Kidney (tissue), 14 donors: ENCODE measurements around the gene TEX11. TPM values are rescaled to one million over a fixed set of nuclear protein-coding genes. Genes with fewer than 3 reads are reported as not detected.
"Not testable (repeated sequence)": the region's sequence is repeated elsewhere in the genome, so short reads cannot be mapped to it uniquely, and the experiment has no call there.

Source experiments
- DNase-seq, 5 donors: peaks; one replicate each; pipeline ENCODE4 v3.0.0-alpha.2; 2013 to 2020
- FAIRE-seq: peaks from 2 replicates; lab custom pipeline; 2012; peaks lifted over from hg19 to GRCh38; lab: Jason Lieb, UNC
- H3K27ac ChIP-seq, 2 donors: one replicate each; pipeline ENCODE4 v1.7.0; 2013; ENCODE audit warnings: low read depth in 2 of 2, low read length in 2 of 2, inconsistent platforms in 1 of 2
- H3K27me3 ChIP-seq: one replicate; pipeline ENCODE4 v1.7.1; 2013; ENCODE audit warnings: low read length, inconsistent platforms; ENCODE audit not compliant: control insufficient read depth, insufficient read depth
- H3K36me3 ChIP-seq, 3 donors: one replicate each; pipeline versions ENCODE4 v1.7.0 to v1.7.1; 2013; ENCODE audit warnings: low read length in 3 of 3, control low read depth in 1 of 3, inconsistent platforms in 1 of 3; ENCODE audit not compliant: insufficient read depth in 3 of 3, control insufficient read depth in 2 of 3
- H3K4me1 ChIP-seq, 3 donors: one replicate each; pipeline versions ENCODE4 v1.7.0 to v1.7.1; 2013; ENCODE audit warnings: low read length in 3 of 3, inconsistent platforms in 1 of 3, low read depth in 1 of 3; ENCODE audit not compliant: control insufficient read depth in 2 of 3, insufficient read depth in 2 of 3
- H3K4me3 ChIP-seq, 3 donors: one replicate each; pipeline versions ENCODE4 v1.7.0 to v1.8.1; 2013; ENCODE audit warnings: low read length in 3 of 3, control low read depth in 1 of 3, inconsistent platforms in 1 of 3
- H3K9ac ChIP-seq, 3 donors: one replicate each; pipeline versions ENCODE4 v1.7.0 to v1.7.1; 2013; ENCODE audit warnings: low read length in 3 of 3, control low read depth in 1 of 3, inconsistent platforms in 1 of 3
- H3K9me3 ChIP-seq, 3 donors: one replicate each; pipeline versions ENCODE4 v1.7.0 to v1.7.1; 2013; ENCODE audit warnings: low read length in 3 of 3, control low read depth in 1 of 3, inconsistent platforms in 1 of 3; ENCODE audit not compliant: control insufficient read depth in 2 of 3, insufficient read depth in 1 of 3
- CTCF ChIP-seq: IDR thresholded peaks from 3 replicates; pipeline ENCODE4 v1.5.1; 2012; ENCODE audit warnings: mild to moderate bottlenecking, moderate library complexity, borderline replicate concordance; ENCODE audit not compliant: insufficient read depth; ENCODE audit errors: extremely low read depth
- intact Hi-C: fragments of 100-400 bp; cut with DNase I; formaldehyde crosslinking; loops from one replicate; pipeline ENCODE4 v1.11.1; 2022
- polyA plus RNA-seq: library from polyadenylated mRNA; stranded (reverse); fragments of 350-450 nt; fragmentation: Illumina TruSeq; extraction: RNeasy Lipid Tissue Mini Kit (QIAGEN cat#74804); gene quantifications from one replicate; pipeline ENCODE4 v1.2.3, GENCODE V29; 2014; ENCODE audit warnings: low read depth, low replicate concordance; ENCODE audit not compliant: insufficient read depth
- total RNA-seq: library from RNA; stranded (reverse); fragmentation: NEBNext Ultra II Directional; extraction: Animal tissue kit (Norgen Biotek cat#: 25700); gene quantifications from one replicate; pipeline ENCODE4 v1.2.1, GENCODE V29; 2021
- donor health status: control.
- donor health status: control.
- donor health status: control.
- donor health status: control.
- donor health status: control.
- donor health status: DM: yes; HTN: yes; CAD: no.
- donor health status: Normal renal cell carcinoma (clear cell type).

The TEX11 gene
- total and polyA plus RNA-seq, 2 donors from 2014 or later = 0.28 TPM; not detected in 1

GRCh38 chrX:70535198-70535597, 373.3 kb downstream of the TEX11 start:
- no peak for DNase-seq
- Histone ChIP-seq H3K9ac (no peak overlapping the region), H3K36me3 (no peaks in the 10 kb centered on the region), H3K9me3 (no peaks in the 10 kb centered on the region), H3K4me1 (no peaks in the 10 kb centered on the region), H3K4me3 (no peak overlapping the region), H3K27me3 (no peaks in the 10 kb centered on the region), H3K27ac (no peak overlapping the region)
- intact Hi-C loops = no loop called here
- no peak for TF ChIP-seq CTCF
- no peak for FAIRE-seq

GRCh38 chrX:70527610-70528345, 380.7 kb downstream of the TEX11 start:
- FAIRE-seq = no peak
- intact Hi-C loops = no loop called here
- Histone ChIP-seq H3K4me1 (no peaks in the 10 kb centered on the region), H3K9ac (no peak overlapping the region), H3K27me3 (no peaks in the 10 kb centered on the region), H3K4me3 (no peak overlapping the region), H3K36me3 (no peaks in the 10 kb centered on the region), H3K9me3 (no peaks in the 10 kb centered on the region), H3K27ac (no peak overlapping the region)
- TF ChIP-seq CTCF = no peak
- no peak for DNase-seq

GRCh38 chrX:70527053-70527452, 381.5 kb downstream of the TEX11 start:
- TF ChIP-seq CTCF = no peak
- H3K9me3 ChIP-seq = no peaks in the 10 kb centered on the region
- no peaks in the 10 kb centered on the region for H3K4me1 ChIP-seq

GRCh38 chrX:70525733-70526132, 382.8 kb downstream of the TEX11 start:
- DNase-seq (no peak), FAIRE-seq (no peak)
- Histone ChIP-seq H3K9me3 (no peaks in the 10 kb centered on the region), H3K4me1 (no peaks in the 10 kb centered on the region), H3K36me3 (no peaks in the 10 kb centered on the region), H3K27ac (no peak overlapping the region), H3K27me3 (no peaks in the 10 kb centered on the region), H3K4me3 (no peak overlapping the region), H3K9ac (no peak overlapping the region)
- intact Hi-C loops = no loop called here
- TF ChIP-seq CTCF = no peak

More at GRCh38 chrX:70527053-70527452, 381.5 kb downstream of the TEX11 start:
- Histone ChIP-seq H3K9ac (no peak overlapping the region), H3K36me3 (no peaks in the 10 kb centered on the region), H3K27me3 (no peaks in the 10 kb centered on the region), H3K4me3 (no peak overlapping the region), H3K27ac (no peak overlapping the region)
- DNase-seq (no peak), FAIRE-seq (no peak)
- intact Hi-C loops = no loop called here

GRCh38 chrX:70515692-70516091, 392.8 kb downstream of the TEX11 start:
- DNase-seq, H3K9me3 ChIP-seq, intact Hi-C loops, H3K27ac ChIP-seq, H3K36me3 ChIP-seq, H3K4me3 ChIP-seq, H3K9ac ChIP-seq, H3K27me3 ChIP-seq, H3K4me1 ChIP-seq, FAIRE-seq: not testable (repeated sequence)
